Ovary (tissue), 1 donor: ENCODE data around the gene ARL8A.

Source experiments
- EP300 ChIP-seq: sonication (generic); formaldehyde crosslinking; IDR thresholded peaks from one replicate; pipeline ENCODE4 v1.6.1; 2017; ENCODE audit warnings: antibody characterized with exemption
- POLR2A ChIP-seq: fragments of 450-650 bp; IDR thresholded peaks from one replicate; pipeline ENCODE4 v1.6.1; 2017; ENCODE audit warnings: antibody characterized with exemption, mild to moderate bottlenecking, moderate library complexity

DNA sequence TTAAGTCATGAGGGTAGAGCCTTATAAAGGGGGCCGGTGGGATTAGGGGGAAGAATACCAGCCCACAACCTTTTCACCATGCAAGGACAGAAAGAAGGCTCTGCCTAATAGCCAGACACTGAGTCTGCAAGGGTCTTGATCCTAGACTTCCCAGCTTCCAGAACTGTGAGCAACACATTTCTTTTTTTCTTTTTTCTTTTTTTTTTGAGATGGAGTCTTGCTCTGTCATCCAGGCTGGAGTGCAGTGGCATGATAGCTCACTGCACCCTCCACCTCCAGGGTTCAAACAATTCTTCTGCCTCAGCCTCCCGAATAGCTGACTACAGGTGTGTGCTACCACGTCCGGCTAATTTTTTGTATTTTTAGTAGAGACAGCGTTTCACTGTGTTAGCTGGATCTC, 1.7 kb upstream of the ARL8A start:
- no peak for TF ChIP-seq POLR2A
- no peak for TF ChIP-seq EP300
